Nephron progenitor cell (in vitro differentiated cells): ENCODE measurements around the gene LRRC3C.
"Not testable (repeated sequence)": the region's sequence is repeated elsewhere in the genome, so short reads cannot be mapped to it uniquely, and the experiment has no call there.

Source experiments
- DNase-seq: peaks from one replicate; pipeline ENCODE4 v3.0.0; 2021
- H3K27ac Mint-ChIP-seq: 2 replicates; pipeline ENCODE4 v1.8.0; 2021; ENCODE audit warnings: mild to moderate bottlenecking, moderate library complexity, mixed read lengths
- H3K27me3 Mint-ChIP-seq: 2 replicates; pipeline ENCODE4 v1.8.0; 2021; ENCODE audit warnings: mild to moderate bottlenecking, low read depth, mixed read lengths; ENCODE audit not compliant: poor library complexity
- H3K36me3 Mint-ChIP-seq: 2 replicates; pipeline ENCODE4 v1.8.0; 2021; ENCODE audit warnings: low read depth, mixed read lengths
- H3K4me1 Mint-ChIP-seq: 2 replicates; pipeline ENCODE4 v1.8.0; 2021; ENCODE audit warnings: mixed read lengths
- H3K4me3 Mint-ChIP-seq: 2 replicates; pipeline ENCODE4 v1.8.0; 2021; ENCODE audit warnings: mild to moderate bottlenecking, moderate library complexity, mixed read lengths
- H3K9me3 Mint-ChIP-seq: 2 replicates; pipeline ENCODE4 v1.8.0; 2021; ENCODE audit warnings: mild to moderate bottlenecking, moderate library complexity, mixed read lengths
- CTCF ChIP-seq: fragments of 200-600 bp; sonication (generic); IDR thresholded peaks from 2 replicates; pipeline ENCODE4 v1.5.0; 2021; ENCODE audit warnings: antibody characterized with exemption

The LRRC3C gene

GRCh38 chr17:39899215-39899614, 28.3 kb upstream of the LRRC3C start:
- no peak for DNase-seq
- H3K4me3 Mint-ChIP-seq: no peak overlapping the region
- H3K27ac Mint-ChIP-seq: no peak overlapping the region
- H3K9me3 Mint-ChIP-seq: peaks cover 4% of the 10 kb centered on the region
- H3K27me3 Mint-ChIP-seq: peaks cover 26% of the 10 kb centered on the region
- no peak for TF ChIP-seq CTCF
- H3K4me1 Mint-ChIP-seq: no peaks in the 10 kb centered on the region
- peaks cover 12% of the 10 kb centered on the region for H3K36me3 Mint-ChIP-seq

GRCh38 chr17:39902027-39902426, 25.5 kb upstream of the LRRC3C start:
- H3K4me1 Mint-ChIP-seq, H3K27ac Mint-ChIP-seq, H3K9me3 Mint-ChIP-seq, H3K4me3 Mint-ChIP-seq, H3K27me3 Mint-ChIP-seq, DNase-seq: not testable (repeated sequence)
- H3K36me3 Mint-ChIP-seq: peaks cover 12% of the 10 kb centered on the region

GRCh38 chr17:39903158-39903884, 24.2 kb upstream of the LRRC3C start:
- H3K9me3 Mint-ChIP-seq: peaks cover 4% of the 10 kb centered on the region
- TF ChIP-seq CTCF: no peak
- H3K27me3 Mint-ChIP-seq: peaks cover 7% of the 10 kb centered on the region
- no peak overlapping the region for H3K27ac Mint-ChIP-seq
- no peaks in the 10 kb centered on the region for H3K4me1 Mint-ChIP-seq
- DNase-seq: no peak
- no peak overlapping the region for H3K4me3 Mint-ChIP-seq
- H3K36me3 Mint-ChIP-seq: peaks cover 12% of the 10 kb centered on the region

- H3K4me3 Mint-ChIP-seq: no peak overlapping the region
- no peaks in the 10 kb centered on the region for H3K4me1 Mint-ChIP-seq
- peaks cover 6% of the 10 kb centered on the region for H3K27me3 Mint-ChIP-seq
- H3K36me3 Mint-ChIP-seq: peaks cover 25% of the 10 kb centered on the region
- no peak overlapping the region for H3K27ac Mint-ChIP-seq
- TF ChIP-seq CTCF: no peak
- DNase-seq: no peak
- H3K9me3 Mint-ChIP-seq: no peaks in the 10 kb centered on the region
Measured at GRCh38 chr17:39904990-39905288, 22.6 kb upstream of the LRRC3C start.

- Mint-ChIP-seq H3K36me3 (peaks cover 22% of the 10 kb centered on the region), H3K4me1 (no peaks in the 10 kb centered on the region), H3K27me3 (peaks cover 7% of the 10 kb centered on the region), H3K9me3 (no peaks in the 10 kb centered on the region), H3K27ac (no peak overlapping the region), H3K4me3 (no peak overlapping the region)
- no peak for DNase-seq
- no peak for TF ChIP-seq CTCF
Measured at GRCh38 chr17:39908789-39909352, 18.7 kb upstream of the LRRC3C start.

- peaks cover 48% of the 10 kb centered on the region for H3K36me3 Mint-ChIP-seq
- peaks cover 13% of the 10 kb centered on the region for H3K27me3 Mint-ChIP-seq
- no peaks in the 10 kb centered on the region for H3K9me3 Mint-ChIP-seq
- peaks cover 24% of the 10 kb centered on the region for H3K4me1 Mint-ChIP-seq
- TF ChIP-seq CTCF: no peak
- no peak for DNase-seq
- H3K4me3 Mint-ChIP-seq: no peak overlapping the region
- H3K27ac Mint-ChIP-seq: no peak overlapping the region
Measured at GRCh38 chr17:39913989-39914388, 13.5 kb upstream of the LRRC3C start.
